Hepatocyte (in vitro differentiated cells): ENCODE measurements around the gene DNAH17. TPM values are rescaled to one million over a fixed set of nuclear protein-coding genes. Genes with fewer than 3 reads are reported as not detected.
"Not testable (repeated sequence)": the region's sequence is repeated elsewhere in the genome, so short reads cannot be mapped to it uniquely, and the experiment has no call there.

Experiments used
- DNase-seq: peaks from one replicate; pipeline ENCODE4 v3.0.0-alpha.2; 2016; ENCODE audit warnings: low spot score
- H2AFZ ChIP-seq: fragments of 200-600 bp; sonication (generic); 2 replicates; pipeline ENCODE4 v1.6.0; 2016; ENCODE audit warnings: antibody characterized with exemption, mild to moderate bottlenecking
- H3K27ac ChIP-seq: fragments of 200-600 bp; sonication (generic); 2 replicates; pipeline ENCODE4 v1.5.1; 2016; ENCODE audit warnings: mild to moderate bottlenecking
- H3K27me3 ChIP-seq: fragments of 200-600 bp; sonication (generic); 2 replicates; pipeline ENCODE4 v1.6.1; 2016
- H3K36me3 ChIP-seq: fragments of 200-600 bp; sonication (generic); replicated peaks from 2 replicates; pipeline ENCODE4 v1.5.1; 2016; ENCODE audit warnings: low read depth; ENCODE audit not compliant: insufficient read depth
- H3K4me1 ChIP-seq: fragments of 200-600 bp; sonication (generic); 2 replicates; pipeline ENCODE4 v1.5.1; 2016; ENCODE audit warnings: mild to moderate bottlenecking, moderate library complexity; ENCODE audit not compliant: insufficient read depth
- H3K4me2 ChIP-seq: fragments of 200-600 bp; sonication (generic); 2 replicates; pipeline ENCODE4 v1.6.0; 2016
- H3K4me3 ChIP-seq: fragments of 200-600 bp; sonication (generic); 2 replicates; pipeline ENCODE4 v1.5.1; 2016; ENCODE audit warnings: mild to moderate bottlenecking
- H3K79me2 ChIP-seq: fragments of 200-600 bp; sonication (generic); 2 replicates; pipeline ENCODE4 v1.6.0; 2017; ENCODE audit warnings: mild to moderate bottlenecking
- H3K9me2 ChIP-seq: fragments of 200-600 bp; sonication (generic); replicated peaks from 2 replicates; pipeline ENCODE4 v1.6.0; 2017; ENCODE audit warnings: mild to moderate bottlenecking; ENCODE audit not compliant: insufficient read depth
- H3K9me3 ChIP-seq: fragments of 200-600 bp; sonication (generic); 2 replicates; pipeline ENCODE4 v1.5.1; 2016; ENCODE audit warnings: low read depth, mild to moderate bottlenecking
- H4K20me1 ChIP-seq: fragments of 200-600 bp; sonication (generic); 2 replicates; pipeline ENCODE4 v1.6.0; 2016; ENCODE audit warnings: mild to moderate bottlenecking; ENCODE audit not compliant: insufficient read depth, poor library complexity, severe bottlenecking
- EZH2 ChIP-seq: fragments of 200-600 bp; sonication (generic); IDR thresholded peaks from 2 replicates; pipeline ENCODE4 v1.6.1; 2016; ENCODE audit warnings: antibody characterized with exemption, mild to moderate bottlenecking, borderline replicate concordance
- EZH2phosphoT487 ChIP-seq: fragments of 200-600 bp; sonication (generic); IDR thresholded peaks from one replicate; pipeline ENCODE4 v1.6.1; 2018; ENCODE audit warnings: antibody characterized with exemption, mild to moderate bottlenecking, low read depth, moderate library complexity; ENCODE audit not compliant: unreplicated experiment, severe bottlenecking
- WGBS: methylation state at CpG from one replicate; pipeline ENCODE4 v1.1.6; 2016; ENCODE audit warnings: low lambda C conversion rate; ENCODE audit errors: missing lambda C conversion rate; 5-methylcytosine and 5-hydroxymethylcytosine counted together
- polyA plus RNA-seq: library from polyadenylated mRNA; unstranded; fragments of >200 nt; fragmentation: Nextera tagmentation; extraction: Ambion mirVana; gene quantifications from 2 replicates; pipeline ENCODE4 v1.2.1, GENCODE V29; 2016
- total RNA-seq: library from RNA; depleted of rRNA; stranded (reverse); fragments of >200 nt; gene quantifications from 2 replicates; pipeline ENCODE4 v1.2.3, GENCODE V29; 2014
- TF ChIP-seq, protein P1 (sequence below): fragments of 200-600 bp; sonication (generic); IDR thresholded peaks from 2 replicates; pipeline ENCODE4 v1.5.1; 2016; ENCODE audit warnings: antibody characterized with exemption, mild to moderate bottlenecking; ENCODE audit not compliant: poor library complexity

DNAH17 gene
- total and polyA plus RNA-seq, 2 experiments from 2014 or later, result 0.20 to 1.5 TPM

DNA sequence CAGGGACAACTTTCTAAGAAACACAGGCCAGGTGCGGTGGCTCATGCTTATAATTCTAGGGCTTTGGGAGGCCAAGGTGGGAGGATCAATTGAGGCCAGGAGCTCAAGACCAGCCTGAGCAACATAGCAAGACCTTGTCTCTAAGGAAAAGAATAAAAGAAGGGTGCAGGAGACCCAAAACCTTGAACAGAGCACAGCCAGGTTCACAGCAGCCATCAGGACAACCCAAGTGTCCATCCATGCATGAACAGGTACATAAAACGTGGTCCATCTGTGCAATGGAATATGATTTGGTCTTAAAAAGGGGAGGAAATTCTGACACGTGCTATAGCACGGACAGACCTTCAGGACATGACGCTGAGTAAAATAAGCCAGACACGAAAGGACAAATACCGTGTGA is 107.8 kb downstream of the DNAH17 start:
- H4K20me1 ChIP-seq, result no peaks in the 10 kb centered on the region
- H3K36me3 ChIP-seq, result no peaks in the 10 kb centered on the region
- TF ChIP-seq, protein P1, sequence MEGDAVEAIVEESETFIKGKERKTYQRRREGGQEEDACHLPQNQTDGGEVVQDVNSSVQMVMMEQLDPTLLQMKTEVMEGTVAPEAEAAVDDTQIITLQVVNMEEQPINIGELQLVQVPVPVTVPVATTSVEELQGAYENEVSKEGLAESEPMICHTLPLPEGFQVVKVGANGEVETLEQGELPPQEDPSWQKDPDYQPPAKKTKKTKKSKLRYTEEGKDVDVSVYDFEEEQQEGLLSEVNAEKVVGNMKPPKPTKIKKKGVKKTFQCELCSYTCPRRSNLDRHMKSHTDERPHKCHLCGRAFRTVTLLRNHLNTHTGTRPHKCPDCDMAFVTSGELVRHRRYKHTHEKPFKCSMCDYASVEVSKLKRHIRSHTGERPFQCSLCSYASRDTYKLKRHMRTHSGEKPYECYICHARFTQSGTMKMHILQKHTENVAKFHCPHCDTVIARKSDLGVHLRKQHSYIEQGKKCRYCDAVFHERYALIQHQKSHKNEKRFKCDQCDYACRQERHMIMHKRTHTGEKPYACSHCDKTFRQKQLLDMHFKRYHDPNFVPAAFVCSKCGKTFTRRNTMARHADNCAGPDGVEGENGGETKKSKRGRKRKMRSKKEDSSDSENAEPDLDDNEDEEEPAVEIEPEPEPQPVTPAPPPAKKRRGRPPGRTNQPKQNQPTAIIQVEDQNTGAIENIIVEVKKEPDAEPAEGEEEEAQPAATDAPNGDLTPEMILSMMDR, result no peak
- TF ChIP-seq EZH2phosphoT487, result no peak
- TF ChIP-seq EZH2, result no peak
- no peaks in the 10 kb centered on the region for H3K79me2 ChIP-seq
- H3K4me1 ChIP-seq, result no peaks in the 10 kb centered on the region
- H3K9me3 ChIP-seq, result no peaks in the 10 kb centered on the region
- H3K4me2 ChIP-seq, result no peak overlapping the region
- H3K4me3 ChIP-seq, result no peak overlapping the region
- no peaks in the 10 kb centered on the region for H3K9me2 ChIP-seq
- H2AFZ ChIP-seq, result no peak overlapping the region
- 92% methylated on average over 7 of the region's 7 CpGs for WGBS
- no peak overlapping the region for H3K27ac ChIP-seq
- no peak for DNase-seq
- H3K27me3 ChIP-seq, result no peaks in the 10 kb centered on the region

DNA sequence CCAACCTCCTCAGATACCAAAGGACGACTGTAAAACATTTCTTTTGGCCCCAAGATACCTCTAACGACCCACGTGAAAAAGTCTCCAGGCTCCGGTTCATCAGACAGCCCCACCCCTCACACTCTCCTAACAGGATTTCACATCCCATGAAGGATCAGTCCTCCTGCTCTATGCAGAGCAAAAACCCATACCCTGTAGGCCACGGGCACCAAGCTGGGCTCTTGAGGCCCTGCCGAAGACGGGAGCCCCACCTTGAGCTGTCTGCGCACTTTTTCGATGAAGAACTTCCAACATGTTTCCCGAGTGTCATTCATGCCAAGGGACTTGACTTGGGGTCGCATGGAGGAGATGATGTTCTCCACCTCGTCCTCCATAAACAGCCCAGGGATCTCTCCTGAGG is 108.8 kb downstream of the DNAH17 start:
- WGBS, result 91% methylated on average over 12 of the region's 12 CpGs
- H3K36me3 ChIP-seq, result no peaks in the 10 kb centered on the region
- no peaks in the 10 kb centered on the region for H3K27me3 ChIP-seq
- no peak overlapping the region for H3K27ac ChIP-seq
- H3K4me2 ChIP-seq, result no peak overlapping the region
- H3K4me1 ChIP-seq, result no peaks in the 10 kb centered on the region
- TF ChIP-seq, protein P1, result no peak
- TF ChIP-seq EZH2phosphoT487, result no peak
- TF ChIP-seq EZH2, result no peak
- no peaks in the 10 kb centered on the region for H3K9me3 ChIP-seq
- H4K20me1 ChIP-seq, result no peaks in the 10 kb centered on the region
- DNase-seq, result no peak
- no peak overlapping the region for H3K4me3 ChIP-seq
- no peak overlapping the region for H2AFZ ChIP-seq
- H3K9me2 ChIP-seq, result no peaks in the 10 kb centered on the region
- H3K79me2 ChIP-seq, result no peaks in the 10 kb centered on the region

DNA sequence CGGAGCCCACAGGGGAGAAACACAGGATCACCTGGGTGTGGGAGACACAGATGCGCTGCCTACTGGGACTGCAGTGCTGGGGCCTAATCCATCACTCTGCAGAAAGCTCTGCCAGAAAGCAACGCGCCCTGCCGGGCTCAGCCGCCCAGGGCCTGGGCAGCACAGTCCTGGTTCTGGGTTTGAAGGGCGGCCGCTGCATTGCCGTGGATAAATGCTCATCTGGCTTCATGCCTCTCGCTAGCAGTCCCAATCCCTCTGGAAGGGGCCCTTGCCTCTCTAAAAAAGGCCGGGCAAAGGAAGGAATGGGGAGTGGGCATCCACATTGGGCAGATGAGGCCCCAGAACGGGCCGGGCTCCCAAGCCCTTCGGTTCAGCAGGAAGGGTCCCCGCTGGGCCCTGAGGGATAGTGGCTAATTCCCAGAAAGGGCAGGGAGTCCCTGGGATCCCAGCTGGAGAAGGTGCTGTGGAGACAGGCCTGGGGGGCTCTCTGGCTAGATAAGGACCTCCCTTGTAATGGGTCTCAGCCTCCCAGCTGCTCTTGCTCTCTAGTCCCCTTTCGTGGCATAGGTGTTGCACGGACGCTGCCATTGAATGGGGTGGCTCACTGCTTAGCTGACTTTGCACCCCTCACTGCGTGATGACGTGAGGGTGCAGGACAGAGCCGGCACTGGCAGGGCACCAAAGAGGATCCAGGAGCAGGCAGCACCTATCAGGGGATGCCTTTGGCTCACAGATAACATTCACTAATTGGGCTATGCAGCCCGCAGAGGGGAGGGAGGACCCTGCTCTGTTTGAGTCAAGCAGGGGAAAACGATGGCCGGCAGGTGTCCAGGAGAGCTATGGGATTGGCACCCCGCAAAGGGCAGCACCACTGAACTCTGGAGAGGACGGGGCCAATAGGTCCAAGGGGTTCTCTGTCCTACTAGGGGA is 110.1 kb downstream of the DNAH17 start:
- H3K9me3 ChIP-seq, result no peaks in the 10 kb centered on the region
- TF ChIP-seq EZH2phosphoT487, result no peak
- TF ChIP-seq, protein P1, result no peak
- TF ChIP-seq EZH2, result no peak

DNA sequence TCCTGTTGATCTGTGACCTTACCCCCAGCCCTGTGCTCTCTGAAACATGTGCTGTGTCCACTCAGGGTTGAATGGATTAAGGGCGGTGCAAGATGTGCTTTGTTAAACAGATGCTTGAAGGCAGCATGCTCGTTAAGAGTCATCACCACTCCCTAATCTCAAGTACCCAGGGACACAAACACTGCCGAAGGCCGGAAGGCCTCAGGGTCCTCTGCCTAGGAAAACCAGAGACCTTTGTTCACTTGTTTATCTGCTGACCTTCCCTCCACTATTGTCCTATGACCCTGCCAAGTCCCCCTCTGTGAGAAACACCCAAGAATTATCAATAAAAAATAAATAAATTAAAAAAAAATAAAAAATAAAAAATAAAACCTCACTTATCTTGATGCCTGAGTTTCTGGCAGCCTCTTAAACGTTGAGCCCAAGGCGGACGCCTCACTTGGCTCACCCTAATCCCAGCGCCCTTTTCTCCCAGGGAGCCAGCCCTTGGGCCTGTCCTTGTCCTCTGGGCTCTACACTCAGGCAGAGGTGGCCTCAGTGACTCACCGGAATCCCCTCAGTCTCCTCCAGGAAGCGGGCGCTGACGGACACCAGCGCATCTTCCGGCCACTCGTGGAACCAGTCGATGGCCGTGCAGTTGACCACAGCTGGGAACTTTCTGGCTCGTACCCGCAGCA is 110.9 kb downstream of the DNAH17 start:
- not testable (repeated sequence) for H3K9me2 ChIP-seq, H4K20me1 ChIP-seq, H2AFZ ChIP-seq, H3K4me1 ChIP-seq, H3K27ac ChIP-seq, H3K4me2 ChIP-seq, H3K27me3 ChIP-seq, H3K79me2 ChIP-seq, H3K9me3 ChIP-seq, H3K4me3 ChIP-seq, H3K36me3 ChIP-seq, DNase-seq
- 85% methylated on average over 18 of the region's 19 CpGs for WGBS

More for the DNA sequence above, 110.1 kb downstream of the DNAH17 start:
- Histone ChIP-seq H3K36me3 (no peaks in the 10 kb centered on the region), H3K9me2 (no peaks in the 10 kb centered on the region), H3K27ac (no peak overlapping the region), H3K4me1 (no peaks in the 10 kb centered on the region), H3K79me2 (no peaks in the 10 kb centered on the region), H3K4me3 (no peak overlapping the region), H2AFZ (no peak overlapping the region), H3K27me3 (no peaks in the 10 kb centered on the region), H3K4me2 (no peak overlapping the region), H4K20me1 (no peaks in the 10 kb centered on the region)
- 94% methylated on average over 26 of the region's 26 CpGs for WGBS
- no peak for DNase-seq
